Testis (tissue), 3 donors: ENCODE results near the gene PRMT6. TPM values are rescaled to one million over a fixed set of nuclear protein-coding genes. Genes with fewer than 3 reads are reported as not detected.
"Not testable (repeated sequence)": the region's sequence is repeated elsewhere in the genome, so short reads cannot be mapped to it uniquely, and the experiment has no call there.

Source experiments
- DNase-seq: peaks from one replicate; pipeline ENCODE4 v3.0.0-alpha.2; 2019
- H3K27ac ChIP-seq, 2 donors: fragments of 200-600 bp; sonication (generic); one replicate each; pipeline ENCODE4 v1.5.1; 2019
- H3K27me3 ChIP-seq: fragments of 200-600 bp; sonication (generic); one replicate; pipeline ENCODE4 v1.5.1; 2019
- H3K36me3 ChIP-seq: fragments of 200-600 bp; sonication (generic); one replicate; pipeline ENCODE4 v1.5.1; 2017; ENCODE audit warnings: low read depth; ENCODE audit errors: missing control alignments
- H3K4me1 ChIP-seq: fragments of 200-600 bp; sonication (generic); one replicate; pipeline ENCODE4 v1.5.1; 2019
- H3K4me3 ChIP-seq, 2 donors: fragments of 200-600 bp; sonication (generic); one replicate each; pipeline ENCODE4 v1.5.1; 2017 to 2019
- H3K9me3 ChIP-seq: fragments of 200-600 bp; sonication (generic); one replicate; pipeline ENCODE4 v1.5.1; 2017
- CTCF ChIP-seq, 3 experiments: fragments of 450-650 bp in 2 of 3; fragments of 200-600 bp in 1 of 3; sonication (generic) in 1 of 3; IDR thresholded peaks; one replicate each; pipeline ENCODE4 v1.5.1; 2016 to 2019; ENCODE audit warnings: antibody characterized with exemption in 3 of 3, mild to moderate bottlenecking in 2 of 3, moderate library complexity in 1 of 3
- POLR2A ChIP-seq: fragments of 450-650 bp; IDR thresholded peaks from one replicate; pipeline ENCODE4 v1.6.1; 2017; ENCODE audit warnings: antibody characterized with exemption, mild to moderate bottlenecking, moderate library complexity
- WGBS, 2 donors: methylation state at CpG; one replicate each; pipeline ENCODE4 v1.1.5; 2018; 5-methylcytosine and 5-hydroxymethylcytosine counted together
- intact Hi-C: fragments of 100-400 bp; cut with DNase I; formaldehyde crosslinking; loops from one replicate; pipeline ENCODE4 v1.15.1; 2023; ENCODE audit warnings: low total_unique reads
- polyA plus RNA-seq: library from polyadenylated mRNA; stranded (reverse); fragments of 350-450 nt; fragmentation: Illumina TruSeq; extraction: RNeasy Lipid Tissue Mini Kit (QIAGEN cat#74804); gene quantifications from one replicate; pipeline ENCODE4 v1.2.3, GENCODE V29; 2014; ENCODE audit warnings: low read depth, low replicate concordance; ENCODE audit not compliant: insufficient read depth
- total RNA-seq, 2 donors: library from RNA; depleted of rRNA; stranded (reverse); fragments of >200 nt; gene quantifications; one replicate each; pipeline ENCODE4 v1.2.3, GENCODE V29; 2016

PRMT6 gene
- total and polyA plus RNA-seq, 3 donors from 2014 or later = 16.2 to 26.0 (median 22.1) TPM

DNA sequence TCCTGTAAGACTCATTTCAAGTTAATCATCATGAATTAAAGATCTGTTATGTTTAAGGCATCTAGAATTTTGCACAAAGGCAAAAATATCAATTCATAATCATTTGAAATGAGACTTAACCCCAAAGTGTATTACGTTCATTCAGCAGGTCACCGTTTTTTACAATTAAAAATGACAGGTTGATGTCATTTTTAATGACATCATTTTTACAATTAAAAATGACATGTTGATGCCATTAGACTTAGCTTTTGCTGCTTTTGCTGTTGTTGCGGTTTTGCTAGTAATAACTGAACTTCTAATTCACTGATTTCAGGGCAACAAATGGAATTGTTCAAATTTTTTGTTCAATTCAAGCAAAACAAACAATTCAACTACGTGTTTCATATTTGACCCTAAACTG lies 17.0 kb downstream of the PRMT6 start:
- WGBS, 2 donors = 92 to 94% methylated on average over 4 of the region's 4 CpGs
- intact Hi-C loops = no loop called here
- Histone ChIP-seq H3K36me3 (no peaks in the 10 kb centered on the region), H3K4me3 (no peak overlapping the region), H3K9me3 (no peaks in the 10 kb centered on the region), H3K4me1 (no peaks in the 10 kb centered on the region), H3K27me3 (no peaks in the 10 kb centered on the region), H3K27ac (no peak overlapping the region)
- no peak for DNase-seq
- TF ChIP-seq POLR2A = no peak
- no peak for TF ChIP-seq CTCF (IDR thresholded peaks at IDR 0.05)

GRCh38 chr1:107076841-107077240 lies 20.4 kb downstream of the PRMT6 start:
- TF ChIP-seq CTCF (IDR thresholded peaks at IDR 0.05) (no peak), POLR2A (no peak)
- no peaks in the 10 kb centered on the region for H3K4me1 ChIP-seq
- no peak overlapping the region for H3K27ac ChIP-seq
- H3K4me3 ChIP-seq = no peak overlapping the region
- 81 to 85% methylated on average over 5 of the region's 5 CpGs for WGBS, 2 donors
- DNase-seq = no peak
- intact Hi-C loops = no loop called here
- H3K36me3 ChIP-seq = no peaks in the 10 kb centered on the region
- H3K9me3 ChIP-seq = no peaks in the 10 kb centered on the region
- H3K27me3 ChIP-seq = no peaks in the 10 kb centered on the region

GRCh38 chr1:107079249-107079648 lies 22.8 kb downstream of the PRMT6 start:
- intact Hi-C loops = no loop called here
- no peaks in the 10 kb centered on the region for H3K36me3 ChIP-seq
- TF ChIP-seq CTCF (IDR thresholded peaks at IDR 0.05) (no peak), POLR2A (no peak)
- no peaks in the 10 kb centered on the region for H3K4me1 ChIP-seq
- no peak overlapping the region for H3K27ac ChIP-seq
- no peaks in the 10 kb centered on the region for H3K9me3 ChIP-seq
- no peak overlapping the region for H3K4me3 ChIP-seq
- no peaks in the 10 kb centered on the region for H3K27me3 ChIP-seq
- DNase-seq = no peak
- WGBS, 2 donors = 41 to 46% methylated on average over 1 of the region's 1 CpG

DNA sequence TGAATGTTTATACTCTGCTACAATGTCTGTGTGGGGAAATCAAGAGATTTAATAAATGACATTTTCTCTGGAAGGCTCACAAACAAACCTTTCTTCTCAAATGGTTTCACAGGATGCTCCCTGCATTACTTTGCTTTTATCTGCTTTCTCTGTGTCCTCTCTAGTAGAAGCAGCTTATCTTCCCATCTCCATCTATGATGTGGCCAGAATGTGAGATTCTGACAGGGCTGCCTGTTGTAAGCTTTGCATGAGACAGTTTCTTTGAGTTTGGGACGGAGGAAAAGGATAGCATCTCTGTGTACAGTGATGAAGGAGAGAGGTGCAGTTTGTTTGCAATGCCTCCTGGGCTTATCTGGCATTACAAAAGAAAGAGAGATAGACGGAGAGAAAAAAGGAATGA lies 24.6 kb downstream of the PRMT6 start:
- Histone ChIP-seq H3K9me3 (no peaks in the 10 kb centered on the region), H3K36me3 (no peaks in the 10 kb centered on the region), H3K4me3 (no peak overlapping the region), H3K27me3 (no peaks in the 10 kb centered on the region), H3K4me1 (no peaks in the 10 kb centered on the region), H3K27ac (no peak overlapping the region)
- intact Hi-C loops = no loop called here
- DNase-seq = no peak
- no peak for TF ChIP-seq POLR2A
- no peak for TF ChIP-seq CTCF (IDR thresholded peaks at IDR 0.05)
- WGBS, 2 donors = 71 to 75% methylated on average over 2 of the region's 2 CpGs

DNA sequence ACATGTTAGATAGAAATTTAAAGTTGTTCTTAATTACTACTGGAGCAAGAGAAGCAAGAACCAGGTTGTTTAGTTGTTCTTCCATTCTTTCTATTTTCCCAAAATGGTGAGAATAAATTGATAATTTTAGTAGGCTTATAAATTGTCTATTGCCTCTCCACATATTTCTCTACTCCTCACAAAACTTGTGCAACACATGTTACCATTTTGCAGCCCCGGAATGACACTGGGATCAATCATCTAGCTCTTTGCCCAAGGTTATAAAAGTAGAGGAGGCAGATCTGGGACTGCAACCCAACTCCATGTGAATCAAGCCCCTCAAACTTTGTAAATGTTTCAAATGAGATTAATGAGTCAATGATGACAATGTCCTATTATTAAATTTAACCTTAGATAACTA lies 34.9 kb downstream of the PRMT6 start:
- intact Hi-C loops = no loop called here
- Histone ChIP-seq H3K4me1 (no peaks in the 10 kb centered on the region), H3K27ac (no peak overlapping the region), H3K4me3 (no peak overlapping the region), H3K9me3 (no peaks in the 10 kb centered on the region), H3K27me3 (no peaks in the 10 kb centered on the region), H3K36me3 (no peaks in the 10 kb centered on the region)
- TF ChIP-seq CTCF (IDR thresholded peaks at IDR 0.05) (no peak), POLR2A (no peak)
- 80 to 93% methylated on average over 1 of the region's 1 CpG for WGBS, 2 donors
- DNase-seq = no peak

- DNase-seq, H3K9me3 ChIP-seq, H3K36me3 ChIP-seq, H3K4me3 ChIP-seq, H3K27me3 ChIP-seq, H3K27ac ChIP-seq, intact Hi-C loops, H3K4me1 ChIP-seq: not testable (repeated sequence)
- 86 to 92% methylated on average over 1 of the region's 1 CpG for WGBS, 2 donors
Measured at GRCh38 chr1:107093395-107093794, 36.9 kb downstream of the PRMT6 start.
